Left ventricle myocardium inferior (tissue), 1 donor: ENCODE results near the gene MOXD1. TPM values are rescaled to one million over a fixed set of nuclear protein-coding genes. Genes with fewer than 3 reads are reported as not detected.

ENCODE experiments used
- DNase-seq: peaks from one replicate; pipeline ENCODE4 v3.0.0-alpha.2; 2020
- H3K27ac ChIP-seq: fragments of 200-600 bp; replicated peaks from 2 replicates; pipeline ENCODE4 v1.8.0; 2021
- H3K27me3 ChIP-seq: fragments of 200-600 bp; 2 replicates; pipeline ENCODE4 v1.8.0; 2021; ENCODE audit warnings: low read depth
- H3K36me3 ChIP-seq: fragments of 200-600 bp; 2 replicates; pipeline ENCODE4 v1.8.0; 2021
- H3K4me1 ChIP-seq: fragments of 200-600 bp; 2 replicates; pipeline ENCODE4 v1.8.0; 2021
- H3K4me3 ChIP-seq: fragments of 200-600 bp; 2 replicates; pipeline ENCODE4 v1.8.0; 2021; ENCODE audit warnings: mild to moderate bottlenecking, moderate library complexity
- H3K9me3 ChIP-seq: fragments of 200-600 bp; replicated peaks from 2 replicates; pipeline ENCODE4 v1.8.0; 2021
- CTCF ChIP-seq: fragments of 200-600 bp; IDR thresholded peaks from 2 replicates; pipeline ENCODE4 v1.8.0; 2021; ENCODE audit warnings: antibody characterized with exemption, mild to moderate bottlenecking, borderline replicate concordance
- intact Hi-C: fragments of 100-400 bp; cut with micrococcal nuclease; formaldehyde crosslinking; loops from one replicate; pipeline ENCODE4 v1.11.0; 2022
- long read RNA-seq: library from polyadenylated mRNA; unstranded; transcript quantifications from one replicate; pipeline ENCODE4 v2.0.0, GENCODE V29; 2021
- total RNA-seq: library from RNA; stranded (reverse); fragmentation: NEBNext Ultra II Directional; extraction: Animal tissue kit (Norgen Biotek cat#: 25700); gene quantifications from one replicate; pipeline ENCODE4 v1.2.1, GENCODE V29; 2021
- donor health status: DM: no; HTN: yes; CAD: no; lungs with severe emphysema.

The MOXD1 gene
- 3.4 TPM for total RNA-seq
- long read RNA-seq, transcript MOXD1-202 (12 exons, 3,059 nt) = major isoform, 8 of 9 reads
- long read RNA-seq, partial matches to known transcripts = 0 of 9 reads
- long read RNA-seq, other reads (novel, unspliced or antisense) = 1 of 9 reads

- Histone ChIP-seq H3K4me1 (peaks cover 12% of the 10 kb centered on the region), H3K27me3 (peaks cover 86% of the 10 kb centered on the region), H3K36me3 (no peaks in the 10 kb centered on the region), H3K4me3 (peak within 1 kb of the TSS; percentile 74), H3K9me3 (peaks cover 5% of the 10 kb centered on the region), H3K27ac (peak within 1 kb of the TSS; percentile 51)
- peak; percentile 45 for DNase-seq
- peak; percentile 26 for TF ChIP-seq CTCF
- intact Hi-C loops = no loop called here
Observed at GRCh38 chr6:132400883-132401617, at the start of gene MOXD1. MOXD1 (minus strand) TSS chr6:132401475; CDS start chr6:132401426, 49 bp downstream.

- Histone ChIP-seq H3K27me3 (no peaks in the 10 kb centered on the region), H3K4me1 (no peaks in the 10 kb centered on the region), H3K9me3 (peaks cover 16% of the 10 kb centered on the region)
Observed at GRCh38 chr6:132446855-132447241, 45.6 kb upstream of the MOXD1 start.

GRCh38 chr6:132446141-132446854 is 45.0 kb upstream of the MOXD1 start:
- Histone ChIP-seq H3K27ac (no peak overlapping the region), H3K27me3 (no peaks in the 10 kb centered on the region), H3K4me1 (no peaks in the 10 kb centered on the region), H3K9me3 (peaks cover 21% of the 10 kb centered on the region), H3K36me3 (peaks cover 8% of the 10 kb centered on the region), H3K4me3 (no peak overlapping the region)
- no peak for TF ChIP-seq CTCF
- no peak for DNase-seq
- intact Hi-C loops = no loop called here

More at GRCh38 chr6:132446855-132447241, 45.6 kb upstream of the MOXD1 start:
- H3K27ac ChIP-seq = no peak overlapping the region
- H3K36me3 ChIP-seq = peaks cover 12% of the 10 kb centered on the region
- TF ChIP-seq CTCF = no peak
- intact Hi-C loops = no loop called here
- no peak overlapping the region for H3K4me3 ChIP-seq
- no peak for DNase-seq

GRCh38 chr6:132445201-132445951 is 44.1 kb upstream of the MOXD1 start:
- no peak overlapping the region for H3K27ac ChIP-seq
- intact Hi-C loops = no loop called here
- no peak for TF ChIP-seq CTCF
- H3K4me3 ChIP-seq = no peak overlapping the region
- DNase-seq = no peak
- H3K4me1 ChIP-seq = no peaks in the 10 kb centered on the region
- H3K9me3 ChIP-seq = peaks cover 28% of the 10 kb centered on the region
- no peaks in the 10 kb centered on the region for H3K27me3 ChIP-seq
- no peaks in the 10 kb centered on the region for H3K36me3 ChIP-seq

GRCh38 chr6:132443206-132443605 is 41.9 kb upstream of the MOXD1 start:
- DNase-seq = no peak
- TF ChIP-seq CTCF = no peak
- no peak overlapping the region for H3K27ac ChIP-seq
- no peak overlapping the region for H3K4me3 ChIP-seq
- peaks cover 28% of the 10 kb centered on the region for H3K9me3 ChIP-seq
- intact Hi-C loops = no loop called here
- no peaks in the 10 kb centered on the region for H3K27me3 ChIP-seq
- no peaks in the 10 kb centered on the region for H3K4me1 ChIP-seq
- no peaks in the 10 kb centered on the region for H3K36me3 ChIP-seq
